GM18502 (cell line): ENCODE data around the gene GRAP2.
"Not testable (repeated sequence)": the region's sequence is repeated elsewhere in the genome, so short reads cannot be mapped to it uniquely, and the experiment has no call there.

Source experiments
- ATAC-seq: cut with Tn5 transposase; IDR thresholded peaks from one replicate; pipeline ENCODE4 v1.9.1; 2021; ENCODE audit warnings: mild to moderate bottlenecking; ENCODE audit not compliant: unreplicated experiment, poor library complexity

Gene GRAP2

DNA sequence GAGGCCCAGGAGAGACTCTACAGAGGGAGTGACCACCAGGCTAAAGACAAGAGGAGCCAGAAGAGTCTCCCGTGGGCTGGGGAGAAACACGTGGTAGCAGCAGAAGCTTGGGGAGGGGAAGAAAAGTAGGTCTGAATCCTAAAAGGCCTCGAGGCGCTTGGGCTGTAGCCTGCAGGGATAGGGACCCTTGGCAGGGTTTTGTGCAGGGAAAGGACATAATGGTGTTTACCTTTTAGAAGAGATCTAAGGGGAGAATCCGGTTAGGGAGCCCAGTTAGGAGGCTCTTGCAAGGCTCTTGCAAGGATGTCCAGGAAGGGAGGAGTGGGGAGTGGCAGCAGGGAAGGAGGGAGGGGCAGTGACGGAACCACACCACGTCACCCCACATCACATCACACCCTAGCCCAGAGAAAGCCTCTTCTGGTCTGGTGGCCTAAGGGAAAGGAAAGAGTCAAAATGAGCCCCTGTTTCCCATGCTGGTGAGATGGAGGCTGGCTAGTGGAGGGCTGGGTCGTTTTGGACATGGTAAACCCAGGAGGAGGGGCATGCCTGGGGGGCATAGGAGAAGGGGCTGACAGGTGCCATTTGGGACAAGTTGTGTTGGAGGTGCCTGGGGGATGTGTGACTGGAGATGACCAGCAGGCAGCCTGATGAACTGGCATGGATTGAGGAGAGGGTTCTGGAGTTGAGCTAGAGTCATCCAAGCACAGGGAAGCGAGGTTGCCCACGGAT, 87.7 kb downstream of the GRAP2 start:
- ATAC-seq, result no peak

DNA sequence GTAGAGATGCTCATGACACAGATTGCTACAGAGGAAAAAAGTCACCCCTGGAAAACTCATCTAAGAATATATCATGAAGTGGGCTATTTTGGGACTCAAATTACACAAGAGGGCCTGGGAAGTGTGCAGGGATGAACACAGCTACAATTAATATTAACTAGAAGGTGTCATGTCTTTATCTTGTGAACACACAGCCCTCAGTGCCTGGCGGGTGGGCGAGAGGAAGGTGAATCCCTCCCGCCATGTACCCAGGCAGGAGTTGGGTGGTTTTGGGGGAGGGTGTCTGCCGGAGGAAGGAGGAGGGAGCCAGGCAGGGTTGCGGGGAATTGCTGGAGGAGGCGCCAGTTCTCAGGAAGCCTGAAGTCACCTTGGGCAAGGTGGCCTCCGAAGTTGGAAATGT, 88.7 kb downstream of the GRAP2 start:
- no peak for ATAC-seq

DNA sequence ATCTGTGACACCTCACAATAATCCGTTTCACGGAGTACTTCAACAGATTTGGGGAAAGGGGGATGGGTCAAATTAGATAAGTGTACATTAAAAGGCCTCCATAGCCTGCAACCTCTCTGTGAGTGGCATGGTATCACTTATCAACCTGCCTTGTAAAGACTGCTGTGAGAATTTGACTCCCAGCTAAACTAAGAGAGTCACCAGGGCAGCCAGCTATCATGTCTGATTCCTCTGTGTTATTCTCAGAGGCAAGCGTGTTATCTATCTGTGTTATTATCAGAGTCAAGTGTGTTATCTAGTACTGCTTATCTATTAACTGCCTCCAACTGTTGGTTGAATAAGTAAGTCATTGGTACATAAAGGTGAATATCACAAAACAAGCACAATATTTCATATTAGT, 89.8 kb downstream of the GRAP2 start:
- ATAC-seq, result no peak

DNA sequence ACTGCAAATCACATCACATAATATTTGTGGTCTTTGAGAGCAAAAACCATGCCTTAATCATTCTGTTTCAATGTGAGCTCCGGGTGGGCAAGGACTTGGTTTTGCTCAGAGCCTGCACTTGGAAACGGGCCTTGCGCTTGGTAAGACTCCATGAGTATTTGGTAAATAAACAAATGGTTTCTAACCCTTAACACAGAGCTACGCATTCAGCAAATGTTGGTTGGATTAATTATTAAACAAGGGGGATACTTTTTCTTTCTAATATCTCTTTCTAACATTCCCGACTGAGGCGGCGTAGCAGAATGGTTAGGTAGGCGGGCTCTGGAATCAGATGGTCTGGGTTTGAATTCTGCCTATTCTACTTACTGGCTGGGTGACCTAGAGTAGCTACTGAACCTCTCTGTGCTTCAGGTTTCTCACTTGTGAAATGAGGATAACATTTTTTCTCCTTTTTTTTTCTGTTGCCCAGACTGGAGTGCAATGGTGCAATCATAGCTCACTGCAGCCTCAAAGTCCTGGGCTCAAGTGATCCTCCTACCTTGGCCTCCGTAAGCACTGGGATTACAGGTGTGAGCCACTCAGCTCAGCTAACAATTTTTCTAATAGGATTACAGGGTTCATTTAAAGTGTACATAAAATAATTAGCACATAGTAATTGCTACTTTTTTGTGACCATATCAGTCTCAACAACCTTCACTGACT, 90.4 kb downstream of the GRAP2 start:
- no peak for ATAC-seq

DNA sequence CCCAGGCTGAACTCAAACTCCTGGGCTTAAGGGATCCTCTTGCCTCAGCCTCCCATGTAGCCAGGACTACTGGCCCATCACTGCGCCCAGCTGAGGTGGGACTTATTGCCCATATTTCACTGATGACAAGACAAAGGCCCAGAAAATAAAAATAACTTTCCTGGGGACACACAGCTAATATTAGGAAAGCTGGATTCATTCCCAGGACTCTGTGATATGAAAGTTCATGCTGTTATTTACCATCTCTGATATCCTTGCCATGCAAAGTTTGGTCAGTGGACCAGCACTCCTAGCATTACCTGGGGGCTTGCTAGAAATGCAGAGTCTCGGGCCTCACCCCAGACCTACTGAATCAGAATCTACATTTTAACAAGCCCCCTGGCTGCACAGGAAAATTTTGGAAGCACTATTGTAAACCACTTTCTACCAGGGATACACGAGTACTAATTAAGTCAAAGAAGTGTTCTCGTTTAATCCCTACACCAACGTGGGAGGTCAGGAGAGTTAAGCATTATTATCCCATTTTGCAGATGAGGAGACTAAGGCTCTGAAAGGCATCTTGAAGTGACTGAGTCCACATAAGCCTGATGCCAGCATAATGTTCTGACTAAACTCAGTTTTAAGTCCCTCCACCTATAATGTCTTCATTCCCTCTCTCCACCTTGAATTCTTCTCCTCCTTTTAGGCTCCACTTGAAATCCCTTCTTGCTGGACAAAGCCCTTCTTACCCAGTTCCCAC, 91.4 kb downstream of the GRAP2 start:
- no peak for ATAC-seq

DNA sequence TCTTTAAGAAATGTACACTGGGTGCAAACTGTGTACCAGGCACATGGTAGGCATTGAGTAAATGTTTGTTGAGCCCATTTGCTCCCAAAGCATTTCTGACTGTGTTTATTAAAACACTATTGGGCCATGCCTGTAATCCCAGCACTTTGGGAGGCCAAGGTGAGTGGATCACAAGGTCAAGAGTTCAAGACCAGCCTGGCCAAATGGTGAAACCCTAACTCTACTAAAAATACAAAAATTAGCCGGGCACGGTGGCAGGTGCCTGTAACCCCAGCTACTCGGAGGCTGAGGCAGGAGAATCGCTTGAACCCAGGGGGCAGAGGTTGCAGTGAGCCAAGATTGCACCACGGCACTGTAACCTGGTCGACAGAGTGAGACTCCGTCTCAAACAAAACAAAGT, 92.0 kb downstream of the GRAP2 start:
- not testable (repeated sequence) for ATAC-seq

DNA sequence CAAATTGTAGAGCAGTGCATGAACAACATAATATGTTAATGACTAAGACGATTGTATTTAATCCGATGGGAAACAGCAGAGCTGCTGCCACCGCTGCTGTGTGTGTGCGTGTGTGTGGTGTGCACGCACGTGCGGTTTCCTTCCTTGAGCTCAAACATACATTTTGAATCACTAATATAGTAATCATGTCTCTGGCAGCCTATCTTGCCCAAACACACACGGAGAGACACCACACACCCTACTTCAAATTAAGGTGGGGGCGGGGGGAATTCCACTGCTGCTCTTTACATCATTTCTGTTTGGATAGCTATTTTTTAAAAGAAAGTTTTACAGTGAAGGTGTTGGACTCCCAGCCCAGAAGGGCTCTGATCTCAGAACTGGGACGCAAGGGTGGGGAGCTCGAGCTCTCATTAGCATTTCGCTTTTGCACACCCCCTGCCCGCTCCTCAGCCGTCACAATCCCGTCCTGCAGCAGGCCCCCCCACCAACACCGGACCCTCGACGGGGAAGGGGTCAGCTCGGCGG, 93.2 kb downstream of the GRAP2 start:
- no peak for ATAC-seq

DNA sequence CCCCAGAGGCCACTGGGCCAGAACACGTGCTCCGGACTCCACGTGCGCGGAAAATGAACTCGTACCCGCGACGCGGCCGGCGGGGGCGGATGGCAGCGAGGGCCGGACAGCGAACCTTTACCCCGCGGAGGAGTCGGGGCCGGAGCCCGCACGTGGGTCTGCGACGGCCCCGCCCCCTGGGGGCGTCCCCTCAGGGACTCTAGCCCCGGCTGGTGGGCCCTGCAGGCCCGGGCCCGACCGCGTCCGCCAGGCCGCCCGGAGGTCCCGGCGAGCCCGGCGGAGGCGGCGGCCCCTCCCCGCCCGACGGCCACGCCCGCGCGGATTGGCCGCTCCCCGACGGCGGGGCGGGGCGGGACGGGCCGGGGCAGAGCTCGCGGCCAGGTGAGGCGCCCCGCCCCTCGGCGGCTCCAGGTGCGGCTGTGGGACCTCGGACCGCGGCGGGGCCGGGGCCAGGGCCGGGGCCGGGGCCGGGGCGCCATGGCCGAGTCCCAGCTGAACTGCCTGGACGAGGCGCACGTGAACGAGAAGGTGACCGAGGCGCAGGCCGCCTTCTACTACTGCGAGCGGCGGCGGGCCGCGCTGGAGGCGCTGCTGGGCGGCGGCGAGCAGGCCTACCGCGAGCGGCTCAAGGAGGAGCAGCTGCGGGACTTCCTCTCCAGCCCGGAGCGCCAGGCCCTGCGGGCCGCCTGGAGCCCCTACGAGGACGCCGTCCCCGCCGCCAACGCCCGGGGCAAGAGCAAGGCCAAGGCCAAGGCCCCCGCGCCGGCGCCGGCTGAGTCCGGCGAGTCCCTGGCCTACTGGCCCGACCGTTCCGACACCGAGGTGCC, 93.9 kb downstream of the GRAP2 start, which contains the start of gene FAM83F:
FAM83F (plus strand) TSS at position 389 of the 827 bp plus-strand sequence; CDS start at position 478, 89 bp downstream.
- ATAC-seq, result no peak

DNA sequence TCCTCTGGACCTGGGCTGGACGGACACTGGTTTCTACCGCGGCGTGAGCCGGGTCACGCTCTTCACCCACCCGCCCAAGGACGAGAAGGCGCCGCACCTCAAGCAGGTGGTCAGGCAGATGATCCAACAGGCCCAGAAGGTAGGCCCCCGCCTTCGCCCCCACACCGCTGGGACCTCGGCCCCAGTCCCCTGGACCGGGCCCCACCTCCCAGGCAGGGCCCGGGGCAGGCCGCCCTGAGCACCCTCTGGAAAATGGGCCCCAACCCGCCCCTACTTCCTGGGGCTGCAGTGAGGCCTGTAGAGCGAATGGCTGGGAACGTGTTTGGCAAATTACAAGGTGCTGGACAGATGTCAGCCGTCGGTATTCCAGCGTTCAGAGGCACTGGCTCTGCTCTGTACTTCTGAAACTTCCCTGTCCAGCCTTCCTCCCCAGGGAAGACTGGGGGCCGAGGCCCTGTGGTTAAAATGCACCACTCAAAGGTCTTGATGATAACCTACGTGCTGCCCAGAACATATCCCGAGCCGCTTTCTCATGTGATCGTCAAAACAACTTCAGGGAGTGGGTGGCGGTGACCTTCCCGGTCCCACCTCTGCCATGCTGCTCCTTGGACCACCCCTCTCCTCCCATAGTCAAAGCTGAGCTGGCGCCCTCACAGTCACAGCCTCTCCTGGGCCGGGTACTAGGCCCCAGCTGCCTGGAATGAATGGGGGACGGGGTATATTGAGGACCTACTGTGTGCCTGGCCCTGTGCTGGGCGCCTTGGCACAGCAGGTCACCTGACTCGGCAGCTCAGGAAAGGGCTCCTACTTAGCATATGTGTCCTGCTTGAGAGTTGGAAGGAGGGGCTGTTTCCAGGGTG, 94.7 kb downstream of the GRAP2 start:
- no peak for ATAC-seq

DNA sequence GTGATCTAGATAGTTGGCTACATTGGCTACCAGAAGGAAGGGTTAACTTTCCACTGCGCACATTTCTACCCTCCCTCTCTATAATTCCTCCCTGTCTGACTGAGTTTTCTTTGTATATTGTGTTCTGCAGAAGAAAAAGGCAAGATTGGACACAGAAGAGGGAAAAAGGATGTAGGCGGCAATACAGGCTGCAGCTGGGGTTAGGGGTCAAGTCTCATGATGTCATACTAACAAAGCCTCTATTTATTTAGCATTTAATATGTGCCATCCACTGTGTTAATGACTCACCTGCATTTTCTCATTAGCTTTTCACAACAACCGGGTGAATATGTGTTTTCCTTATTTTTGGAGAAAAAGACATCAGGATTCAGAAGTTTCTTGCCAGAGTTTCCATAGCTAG, 95.8 kb downstream of the GRAP2 start:
- no peak for ATAC-seq

DNA sequence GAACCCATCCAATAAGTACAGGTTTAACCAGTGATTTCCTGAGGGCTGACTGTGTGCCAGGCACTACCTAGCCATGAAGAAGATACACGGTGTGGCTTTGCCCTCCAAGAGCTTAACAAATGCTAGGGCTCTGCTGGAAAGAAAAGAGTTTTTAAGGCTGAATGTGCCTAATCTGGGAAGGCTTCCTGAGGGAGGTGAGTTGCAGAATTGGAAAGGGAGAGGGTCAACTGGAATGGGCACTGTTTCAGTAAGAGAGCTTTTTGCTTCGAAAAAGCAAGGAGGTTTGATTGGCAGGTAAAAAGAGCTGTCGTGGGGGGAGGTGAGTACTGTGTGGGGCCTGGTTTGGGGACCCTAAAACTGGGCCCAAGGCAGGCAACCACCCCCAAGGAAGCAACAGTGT, 96.5 kb downstream of the GRAP2 start:
- no peak for ATAC-seq

DNA sequence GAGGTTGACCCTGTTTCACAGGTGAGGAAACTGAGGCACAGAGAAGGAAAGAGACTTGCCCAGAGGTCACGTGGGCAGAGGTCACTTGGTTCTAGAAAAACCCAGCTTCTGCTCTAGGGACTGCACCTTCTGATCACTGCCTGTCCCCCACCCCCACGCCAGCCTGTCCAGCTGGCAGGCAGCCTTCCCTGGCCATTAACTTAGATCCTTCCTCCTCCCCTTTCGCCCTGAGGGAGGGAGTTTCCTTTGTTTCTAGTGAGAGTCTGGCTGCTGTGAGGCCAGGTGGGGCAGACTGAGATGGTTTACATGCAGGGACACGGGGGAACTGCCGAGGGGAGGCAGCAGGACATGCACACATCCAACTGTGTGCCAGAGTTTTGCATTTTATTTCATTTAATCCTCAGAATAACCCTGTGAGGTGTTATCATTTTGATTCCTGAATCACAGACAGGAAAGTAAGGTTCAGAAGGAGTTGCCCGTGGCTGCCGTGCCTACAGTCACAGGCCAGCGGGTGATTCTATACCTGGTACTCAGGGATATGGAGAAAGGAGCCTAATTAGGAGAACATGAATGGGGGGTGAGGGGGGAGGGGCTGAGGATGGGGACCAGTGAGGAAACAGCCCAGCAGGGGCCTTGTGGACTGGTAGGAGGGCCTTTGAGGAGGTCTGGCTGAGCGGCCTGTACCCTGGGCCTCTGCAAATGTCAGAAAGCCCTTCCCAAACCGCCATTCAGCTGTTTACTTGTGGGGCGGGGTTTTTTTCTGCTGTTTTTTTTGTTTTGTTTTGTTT, 97.2 kb downstream of the GRAP2 start:
- no peak for ATAC-seq

DNA sequence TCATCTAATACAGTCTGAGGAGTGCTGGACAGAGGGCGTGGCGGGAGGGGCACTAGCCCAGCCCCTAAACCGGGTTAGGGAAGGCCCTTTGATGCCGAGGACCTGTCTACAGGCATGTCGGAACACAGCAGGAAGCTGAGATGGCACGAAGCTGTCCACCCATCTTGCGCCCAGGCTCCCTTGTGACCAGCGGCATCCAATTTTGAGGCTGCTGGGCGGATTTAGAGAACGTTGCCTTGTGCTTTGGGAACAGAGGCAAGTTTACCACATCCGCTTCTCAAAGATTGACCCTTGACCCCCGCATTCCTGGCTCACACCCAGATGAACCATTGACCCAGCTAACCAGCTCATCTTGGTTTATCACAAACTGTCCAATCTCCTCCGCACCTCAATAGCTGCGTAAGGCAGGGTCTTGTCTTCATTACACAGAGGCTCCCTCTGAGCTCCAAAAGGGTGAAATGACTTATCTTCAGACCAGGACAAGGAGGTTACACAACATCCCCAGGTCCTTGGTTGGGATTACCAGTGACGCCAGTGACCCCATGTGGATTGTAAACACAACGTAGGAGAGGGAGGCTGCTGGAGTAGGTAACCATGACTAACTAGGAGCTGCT, 98.4 kb downstream of the GRAP2 start:
- no peak for ATAC-seq

DNA sequence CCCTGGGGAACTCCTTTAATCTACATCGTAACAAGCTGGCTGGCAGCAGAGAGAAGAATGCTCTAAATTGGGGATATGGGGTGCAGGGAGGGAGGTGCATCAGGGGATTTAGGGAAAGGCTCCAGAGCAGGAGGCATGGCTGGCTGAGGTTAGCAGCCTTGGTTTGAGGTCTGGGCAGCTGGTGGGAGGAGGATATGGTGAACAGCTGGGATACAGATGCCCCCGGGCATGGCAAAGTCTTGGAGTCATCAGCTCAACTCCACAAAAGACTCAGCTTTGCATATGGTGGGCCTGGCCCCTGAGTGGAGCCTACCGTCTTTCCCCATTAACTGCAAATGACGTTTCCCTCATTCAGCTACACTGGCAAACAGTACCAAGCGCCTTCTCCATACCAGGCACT, 99.3 kb downstream of the GRAP2 start:
- ATAC-seq, result no peak

DNA sequence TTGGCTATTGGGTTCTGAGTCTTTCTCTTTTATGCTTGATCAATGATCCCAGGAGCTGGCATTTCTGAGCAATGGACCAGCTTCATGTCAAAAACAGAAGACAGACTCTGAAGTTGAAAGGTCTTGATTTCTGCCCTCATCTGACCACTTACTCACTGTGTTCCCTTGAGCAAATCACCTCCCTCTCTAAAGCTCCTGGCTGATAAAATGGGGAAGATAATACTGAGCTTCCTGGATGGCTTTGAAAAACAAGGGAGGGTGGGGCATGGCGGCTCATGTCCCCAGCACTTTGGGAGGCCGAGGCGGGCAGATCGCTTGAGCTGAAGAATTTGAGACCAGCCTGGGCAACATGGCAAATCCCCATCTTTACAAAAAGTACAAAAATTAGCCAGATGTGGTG, 100.2 kb downstream of the GRAP2 start:
- no peak for ATAC-seq

DNA sequence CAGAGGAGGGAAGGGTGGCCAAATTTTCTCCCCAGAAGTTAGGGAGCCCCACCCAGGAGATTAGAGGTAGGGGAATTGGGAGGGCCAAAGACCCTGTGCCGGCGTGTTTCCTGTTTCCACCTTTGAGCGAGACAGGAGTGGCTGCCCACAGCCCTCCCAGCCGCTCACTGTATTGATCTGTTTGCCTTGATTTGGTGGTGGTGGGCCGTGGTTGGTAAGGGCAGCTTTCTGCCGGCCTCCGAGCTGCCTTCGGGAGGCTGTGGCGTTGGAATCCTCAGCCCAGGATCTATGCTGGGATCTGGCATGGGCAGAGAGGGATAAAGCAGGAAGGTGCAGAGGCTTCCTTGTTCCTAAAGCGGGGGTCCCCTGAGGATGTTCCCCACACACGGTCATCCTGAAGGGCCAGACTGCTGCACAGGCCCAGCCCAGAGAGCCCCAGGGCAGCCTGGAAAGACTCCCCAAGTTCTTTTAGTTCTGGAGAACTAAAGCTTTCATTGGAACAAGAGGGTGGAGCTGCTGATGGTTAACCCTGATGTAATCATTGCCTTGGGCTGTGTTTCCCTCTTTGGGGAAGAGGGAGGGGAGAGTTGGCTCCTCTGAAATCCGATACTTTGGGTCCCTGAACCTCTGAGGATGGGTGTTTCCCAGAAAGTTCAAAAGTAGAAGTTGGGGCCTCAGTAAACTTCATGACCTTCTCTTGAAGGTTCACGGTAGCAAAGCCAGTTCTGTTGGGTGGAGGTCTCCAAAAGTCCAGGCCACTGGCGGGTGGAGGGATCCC, 101.1 kb downstream of the GRAP2 start:
- ATAC-seq, result no peak

DNA sequence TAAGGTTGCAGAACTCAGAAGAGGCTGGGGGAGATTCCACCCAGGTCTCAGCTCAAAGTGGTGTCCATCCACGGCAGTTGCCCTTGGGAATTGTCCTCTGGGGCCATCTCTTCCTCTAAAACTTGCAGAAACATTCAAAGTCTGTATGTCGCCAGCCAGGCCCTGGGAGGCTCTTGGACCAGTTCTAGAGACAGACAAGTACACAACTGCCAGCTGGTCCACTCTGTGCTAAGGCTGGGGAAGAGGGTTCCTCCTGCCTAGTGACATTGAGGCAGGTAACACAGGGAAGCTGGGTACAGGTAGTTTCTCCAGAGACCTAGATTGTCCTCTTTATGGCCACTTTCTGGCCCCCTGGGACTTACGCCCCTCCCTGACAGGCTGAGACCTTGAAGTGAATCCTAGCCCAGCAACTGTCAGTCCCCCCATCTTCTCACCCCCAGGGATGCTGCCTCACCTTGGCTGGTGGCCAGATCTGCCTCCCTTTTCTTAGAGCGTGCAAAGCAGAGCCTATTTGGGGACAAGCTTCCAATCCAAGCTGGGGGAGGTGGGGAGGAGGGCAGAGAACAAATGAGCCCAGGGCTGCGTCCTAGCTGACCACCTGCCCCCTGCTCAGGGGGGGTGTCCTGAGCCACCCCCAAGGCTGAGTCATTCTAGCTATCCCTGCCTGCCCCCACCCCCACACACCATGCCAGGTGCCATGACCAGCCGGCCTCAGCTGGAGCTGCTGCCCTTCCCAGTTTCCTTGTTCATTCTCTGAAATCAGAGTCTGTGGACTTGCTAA, 102.2 kb downstream of the GRAP2 start:
- no peak for ATAC-seq
